ENCODE results near the gene SORD. TPM values are rescaled to one million over a fixed set of nuclear protein-coding genes. Genes with fewer than 3 reads are reported as not detected.

SORD gene
- total RNA-seq, 1 donor from 2014 or later: 36.7 TPM

GRCh38 chr15:45115312-45115820 is 92.4 kb downstream of the SORD start:
- no peaks in the 10 kb centered on the region for H3K9me3 ChIP-seq (ENCODE audit: low read depth)
- peaks cover 25% of the 10 kb centered on the region for H3K4me1 Mint-ChIP-seq
- H3K27ac ChIP-seq: no peak overlapping the region
- no peaks in the 10 kb centered on the region for H3K79me2 ChIP-seq (ENCODE audit: low read depth)
- no peaks in the 10 kb centered on the region for H3F3A ChIP-seq (ENCODE audit: low read depth)
- peaks cover 98% of the 10 kb centered on the region for H3K27me3 ChIP-seq
- DNase-seq (ENCODE audit: low spot score): no peak
- no peaks in the 10 kb centered on the region for H3K4me1 ChIP-seq
- H2AFZ ChIP-seq (replicated peaks): no peak overlapping the region
- H3K9ac ChIP-seq: no peak overlapping the region
- peaks cover 70% of the 10 kb centered on the region for H3K27me3 Mint-ChIP-seq (ENCODE audit: insufficient read depth, low read depth)
- TF ChIP-seq, protein P1, sequence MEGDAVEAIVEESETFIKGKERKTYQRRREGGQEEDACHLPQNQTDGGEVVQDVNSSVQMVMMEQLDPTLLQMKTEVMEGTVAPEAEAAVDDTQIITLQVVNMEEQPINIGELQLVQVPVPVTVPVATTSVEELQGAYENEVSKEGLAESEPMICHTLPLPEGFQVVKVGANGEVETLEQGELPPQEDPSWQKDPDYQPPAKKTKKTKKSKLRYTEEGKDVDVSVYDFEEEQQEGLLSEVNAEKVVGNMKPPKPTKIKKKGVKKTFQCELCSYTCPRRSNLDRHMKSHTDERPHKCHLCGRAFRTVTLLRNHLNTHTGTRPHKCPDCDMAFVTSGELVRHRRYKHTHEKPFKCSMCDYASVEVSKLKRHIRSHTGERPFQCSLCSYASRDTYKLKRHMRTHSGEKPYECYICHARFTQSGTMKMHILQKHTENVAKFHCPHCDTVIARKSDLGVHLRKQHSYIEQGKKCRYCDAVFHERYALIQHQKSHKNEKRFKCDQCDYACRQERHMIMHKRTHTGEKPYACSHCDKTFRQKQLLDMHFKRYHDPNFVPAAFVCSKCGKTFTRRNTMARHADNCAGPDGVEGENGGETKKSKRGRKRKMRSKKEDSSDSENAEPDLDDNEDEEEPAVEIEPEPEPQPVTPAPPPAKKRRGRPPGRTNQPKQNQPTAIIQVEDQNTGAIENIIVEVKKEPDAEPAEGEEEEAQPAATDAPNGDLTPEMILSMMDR (IDR thresholded peaks at IDR 0.05): no peak
- TF ChIP-seq EZH2phosphoT487 (IDR thresholded peaks at IDR 0.05) (no peak), EZH2 (IDR thresholded peaks at IDR 0.05) (no peak)
- peaks cover 2% of the 10 kb centered on the region for H3K9me3 Mint-ChIP-seq
- no peak overlapping the region for H3K4me3 ChIP-seq
- no peaks in the 10 kb centered on the region for H3K36me3 Mint-ChIP-seq
- no peaks in the 10 kb centered on the region for H3K36me3 ChIP-seq
- no peak overlapping the region for H3K4me2 ChIP-seq
- no peak overlapping the region for H3K27ac Mint-ChIP-seq
- H3K4me3 Mint-ChIP-seq: no peak overlapping the region
- peaks cover 27% of the 10 kb centered on the region for H4K20me1 ChIP-seq (ENCODE audit: low read depth)

- Histone ChIP-seq H3K27ac (no peak overlapping the region), H3K4me3 (no peak overlapping the region), H3K4me1 (no peaks in the 10 kb centered on the region), H3K27me3 (peaks cover 96% of the 10 kb centered on the region), H3F3A (ENCODE audit: low read depth) (no peaks in the 10 kb centered on the region), H3K4me2 (no peak overlapping the region), H3K36me3 (no peaks in the 10 kb centered on the region), H2AFZ (replicated peaks) (no peak overlapping the region), H3K9me3 (ENCODE audit: low read depth) (no peaks in the 10 kb centered on the region), H4K20me1 (ENCODE audit: low read depth) (peaks cover 27% of the 10 kb centered on the region), H3K79me2 (ENCODE audit: low read depth) (no peaks in the 10 kb centered on the region), H3K9ac (no peak overlapping the region)
- Mint-ChIP-seq H3K9me3 (peaks cover 2% of the 10 kb centered on the region), H3K4me1 (peaks cover 25% of the 10 kb centered on the region), H3K36me3 (no peaks in the 10 kb centered on the region), H3K27me3 (ENCODE audit: insufficient read depth, low read depth) (peaks cover 67% of the 10 kb centered on the region), H3K4me3 (peak overlapping the region; percentile 53), H3K27ac (no peak overlapping the region)
- TF ChIP-seq EZH2 (IDR thresholded peaks at IDR 0.05): peak; percentile 3
- TF ChIP-seq EZH2phosphoT487 (IDR thresholded peaks at IDR 0.05): no peak
- DNase-seq (ENCODE audit: low spot score): no peak
Measured at GRCh38 chr15:45116006-45116481, 93.0 kb downstream of the SORD start.

- Histone ChIP-seq H3K9me3 (ENCODE audit: low read depth) (no peaks in the 10 kb centered on the region), H3K79me2 (ENCODE audit: low read depth) (no peaks in the 10 kb centered on the region), H4K20me1 (ENCODE audit: low read depth) (peaks cover 27% of the 10 kb centered on the region), H3F3A (ENCODE audit: low read depth) (no peaks in the 10 kb centered on the region), H2AFZ (replicated peaks) (no peak overlapping the region), H3K4me3 (no peak overlapping the region), H3K36me3 (no peaks in the 10 kb centered on the region), H3K4me2 (no peak overlapping the region), H3K27ac (no peak overlapping the region), H3K4me1 (no peaks in the 10 kb centered on the region), H3K27me3 (peaks cover 97% of the 10 kb centered on the region), H3K9ac (no peak overlapping the region)
- Mint-ChIP-seq H3K27me3 (ENCODE audit: insufficient read depth, low read depth) (peaks cover 66% of the 10 kb centered on the region), H3K9me3 (peaks cover 2% of the 10 kb centered on the region), H3K4me1 (peaks cover 25% of the 10 kb centered on the region), H3K36me3 (no peaks in the 10 kb centered on the region), H3K27ac (no peak overlapping the region), H3K4me3 (peak overlapping the region; percentile 53)
- TF ChIP-seq EZH2 (IDR thresholded peaks at IDR 0.05): peak; percentile 78
- TF ChIP-seq EZH2phosphoT487 (IDR thresholded peaks at IDR 0.05): peak; percentile 50
- TF ChIP-seq, protein P1 (IDR thresholded peaks at IDR 0.05): no peak
- DNase-seq (ENCODE audit: low spot score): peak; percentile 12
Measured at GRCh38 chr15:45116482-45117307, 93.7 kb downstream of the SORD start.
